T-helper 2 cell (primary cell): ENCODE results near the gene PARD3.

Experiments
- DNase-seq, 5 experiments: peaks; one replicate each; pipeline versions ENCODE4 v3.0.0 to v3.0.0-alpha.2; 2012 to 2022

PARD3 gene

GRCh38 chr10:34824870-34825269 is 9.8 kb upstream of the PARD3 start:
- no peak for DNase-seq

- DNase-seq = no peak
Observed at GRCh38 chr10:34821587-34822585, 6.8 kb upstream of the PARD3 start.

- no peak for DNase-seq
Observed at GRCh38 chr10:34817586-34817985, 2.5 kb upstream of the PARD3 start.

- no peak for DNase-seq
Observed at GRCh38 chr10:34817054-34817453, 2.0 kb upstream of the PARD3 start.

GRCh38 chr10:34816501-34817002 is 1.5 kb upstream of the PARD3 start:
- no peak for DNase-seq

GRCh38 chr10:34816085-34816496 is 995 bp upstream of the PARD3 start:
- DNase-seq = no peak

GRCh38 chr10:34814913-34815184 is 247 bp downstream of the PARD3 start:
- DNase-seq = no peak

GRCh38 chr10:34814223-34814912 is 728 bp downstream of the PARD3 start:
- no peak for DNase-seq

- no peak for DNase-seq
Observed at GRCh38 chr10:34813626-34814222, 1.4 kb downstream of the PARD3 start.

GRCh38 chr10:34812771-34813170 is 2.3 kb downstream of the PARD3 start:
- DNase-seq = no peak

GRCh38 chr10:34811968-34812514 is 3.1 kb downstream of the PARD3 start:
- DNase-seq = no peak

- no peak for DNase-seq
Observed at GRCh38 chr10:34811126-34811967, 3.7 kb downstream of the PARD3 start.

- no peak for DNase-seq
Observed at GRCh38 chr10:34809796-34810195, 5.3 kb downstream of the PARD3 start.

GRCh38 chr10:34808801-34809745 is 6.0 kb downstream of the PARD3 start:
- DNase-seq = no peak

GRCh38 chr10:34808336-34808735 is 6.8 kb downstream of the PARD3 start:
- DNase-seq = no peak

GRCh38 chr10:34804306-34804705 is 10.8 kb downstream of the PARD3 start:
- DNase-seq = no peak

- DNase-seq = no peak
Observed at GRCh38 chr10:34802692-34803091, 12.4 kb downstream of the PARD3 start.

GRCh38 chr10:34801097-34801733 is 13.9 kb downstream of the PARD3 start:
- DNase-seq = no peak

- DNase-seq = no peak
Observed at GRCh38 chr10:34800624-34801023, 14.5 kb downstream of the PARD3 start.

- DNase-seq = no peak
Observed at GRCh38 chr10:34798654-34799053, 16.4 kb downstream of the PARD3 start.

GRCh38 chr10:34797155-34797554 is 17.9 kb downstream of the PARD3 start:
- DNase-seq = no peak
